Body of pancreas (tissue), 4 donors: ENCODE data around the gene SYNPR. TPM values are rescaled to one million over a fixed set of nuclear protein-coding genes. Genes with fewer than 3 reads are reported as not detected.

Experiments used
- ATAC-seq: fragments of 150-250 bp; one replicate; pipeline ENCODE4 v1.9.1; 2016
- DNase-seq, 4 donors: peaks; one replicate each; pipeline ENCODE4 v3.0.0-alpha.2; 2019
- H3K27ac ChIP-seq, 4 donors: fragments of 200-600 bp; sonication (generic); 1 replicate in 3 of 4; 2 replicates in 1 of 4; pipeline versions ENCODE4 v1.5.1 to v1.6.1; 2016 to 2019; ENCODE audit warnings: mild to moderate bottlenecking in 1 of 4, mixed read lengths in 1 of 4, moderate library complexity in 1 of 4
- H3K27me3 ChIP-seq, 2 donors: fragments of 200-600 bp; sonication (generic); one replicate each; pipeline ENCODE4 v1.6.0; 2016; ENCODE audit warnings: mild to moderate bottlenecking in 1 of 2
- H3K36me3 ChIP-seq, 2 donors: fragments of 200-600 bp; sonication (generic); replicated peaks in 1 of 2; 2 replicates each; pipeline ENCODE4 v1.5.1; 2016; ENCODE audit warnings: low read depth in 2 of 2; ENCODE audit not compliant: insufficient read depth in 1 of 2
- H3K4me1 ChIP-seq: fragments of 200-600 bp; sonication (generic); one replicate; pipeline ENCODE4 v1.6.0; 2016
- H3K4me3 ChIP-seq, 2 donors: fragments of 200-600 bp; sonication (generic); 1 replicate in 1 of 2; 2 replicates in 1 of 2; pipeline ENCODE4 v1.5.1; 2016 to 2019
- H3K9me3 ChIP-seq, 3 donors: fragments of 200-600 bp; sonication (generic); 1 replicate in 2 of 3; 2 replicates in 1 of 3; pipeline ENCODE4 v1.5.1; 2016
- POLR2A ChIP-seq, 3 donors: fragments of 450-650 bp; IDR thresholded peaks; one replicate each; pipeline ENCODE4 v1.6.1; 2016; ENCODE audit warnings: antibody characterized with exemption in 3 of 3, mild to moderate bottlenecking in 2 of 3
- WGBS, 2 donors: methylation state at CpG; one replicate each; pipeline ENCODE4 v1.1.5; 2017; 5-methylcytosine and 5-hydroxymethylcytosine counted together
- intact Hi-C: fragments of 100-400 bp; cut with DNase I; formaldehyde crosslinking; loops from one replicate; pipeline ENCODE4 v1.15.1; 2023
- total RNA-seq, 2 donors: library from RNA; depleted of rRNA; stranded (reverse); fragments of >200 nt; gene quantifications; one replicate each; pipeline ENCODE4 v1.1.0, GENCODE V29; 2016
- TF ChIP-seq, protein P1 (sequence below), 7 experiments: fragments of 450-650 bp in 4 of 7; fragments of 200-600 bp in 3 of 7; sonication (generic) in 3 of 7; IDR thresholded peaks; one replicate each; pipeline ENCODE4 v1.5.1; 2016 to 2019; ENCODE audit warnings: antibody characterized with exemption in 7 of 7

SYNPR gene
- total RNA-seq, 2 donors from 2014 or later, result 0.52 TPM; not detected in 1

DNA sequence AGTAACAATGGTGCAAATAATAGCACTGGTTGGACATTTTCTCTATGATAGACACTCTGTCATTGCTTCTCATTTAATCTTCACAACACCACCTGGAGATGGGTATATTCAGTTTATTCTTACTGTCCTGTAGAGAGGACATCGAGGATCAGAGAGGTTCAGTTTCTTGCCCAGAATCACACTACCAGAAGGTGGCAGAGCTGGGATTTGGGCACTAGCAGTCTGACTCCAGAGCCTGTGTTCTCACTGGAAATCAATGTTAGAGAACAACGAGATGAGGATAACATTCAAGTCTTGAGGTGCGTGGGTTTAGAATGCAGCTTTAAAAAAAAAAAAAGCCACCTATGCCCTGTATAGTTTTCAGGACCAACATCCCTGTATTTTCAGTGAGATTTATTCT lies 127.8 kb downstream of the SYNPR start:
- no peak for TF ChIP-seq POLR2A (IDR thresholded peaks at IDR 0.05)
- TF ChIP-seq, protein P1, sequence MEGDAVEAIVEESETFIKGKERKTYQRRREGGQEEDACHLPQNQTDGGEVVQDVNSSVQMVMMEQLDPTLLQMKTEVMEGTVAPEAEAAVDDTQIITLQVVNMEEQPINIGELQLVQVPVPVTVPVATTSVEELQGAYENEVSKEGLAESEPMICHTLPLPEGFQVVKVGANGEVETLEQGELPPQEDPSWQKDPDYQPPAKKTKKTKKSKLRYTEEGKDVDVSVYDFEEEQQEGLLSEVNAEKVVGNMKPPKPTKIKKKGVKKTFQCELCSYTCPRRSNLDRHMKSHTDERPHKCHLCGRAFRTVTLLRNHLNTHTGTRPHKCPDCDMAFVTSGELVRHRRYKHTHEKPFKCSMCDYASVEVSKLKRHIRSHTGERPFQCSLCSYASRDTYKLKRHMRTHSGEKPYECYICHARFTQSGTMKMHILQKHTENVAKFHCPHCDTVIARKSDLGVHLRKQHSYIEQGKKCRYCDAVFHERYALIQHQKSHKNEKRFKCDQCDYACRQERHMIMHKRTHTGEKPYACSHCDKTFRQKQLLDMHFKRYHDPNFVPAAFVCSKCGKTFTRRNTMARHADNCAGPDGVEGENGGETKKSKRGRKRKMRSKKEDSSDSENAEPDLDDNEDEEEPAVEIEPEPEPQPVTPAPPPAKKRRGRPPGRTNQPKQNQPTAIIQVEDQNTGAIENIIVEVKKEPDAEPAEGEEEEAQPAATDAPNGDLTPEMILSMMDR (IDR thresholded peaks at IDR 0.05), result peak in 3 of 7 experiments; percentile 16 to 39 (median 20)
- ATAC-seq, result no peak
- no peak overlapping the region for H3K4me3 ChIP-seq
- H3K27me3 ChIP-seq, result no peaks in the 10 kb centered on the region
- no peaks in the 10 kb centered on the region for H3K4me1 ChIP-seq
- H3K36me3 ChIP-seq, result no peaks in the 10 kb centered on the region
- no peaks in the 10 kb centered on the region for H3K9me3 ChIP-seq
- H3K27ac ChIP-seq, result no peak overlapping the region
- intact Hi-C loops, result no loop called here
- 34 to 47% methylated on average over 3 of the region's 3 CpGs for WGBS, 2 donors
- peak in 3 of 4 donors; percentile 9 to 11 (median 10) for DNase-seq

DNA sequence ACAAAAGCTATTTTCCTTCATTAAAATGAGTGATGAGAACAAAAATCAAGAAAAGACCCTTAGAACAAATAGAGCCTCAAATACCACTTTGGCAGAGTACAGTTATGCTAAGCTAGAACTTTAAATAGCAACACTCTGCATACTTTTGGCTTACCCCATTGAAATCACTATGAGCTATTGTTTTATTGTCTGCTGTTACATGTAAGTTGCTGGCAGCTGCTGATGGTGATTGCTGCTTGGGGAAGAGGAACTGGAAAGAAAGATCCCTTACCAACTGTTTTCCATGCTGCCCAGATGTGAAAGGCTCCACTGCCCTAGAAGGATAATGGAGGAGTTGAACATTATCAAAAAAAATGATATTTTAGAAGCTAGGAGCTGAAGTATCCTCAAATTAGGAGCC lies 135.4 kb downstream of the SYNPR start:
- no peaks in the 10 kb centered on the region for H3K36me3 ChIP-seq
- no peak overlapping the region for H3K4me3 ChIP-seq
- no peaks in the 10 kb centered on the region for H3K9me3 ChIP-seq
- no peaks in the 10 kb centered on the region for H3K4me1 ChIP-seq
- ATAC-seq (no peak), DNase-seq (no peak)
- no peaks in the 10 kb centered on the region for H3K27me3 ChIP-seq
- no peak overlapping the region for H3K27ac ChIP-seq
- no peak for TF ChIP-seq POLR2A (IDR thresholded peaks at IDR 0.05)
- TF ChIP-seq, protein P1 (IDR thresholded peaks at IDR 0.05), result no peak
- intact Hi-C loops, result no loop called here

DNA sequence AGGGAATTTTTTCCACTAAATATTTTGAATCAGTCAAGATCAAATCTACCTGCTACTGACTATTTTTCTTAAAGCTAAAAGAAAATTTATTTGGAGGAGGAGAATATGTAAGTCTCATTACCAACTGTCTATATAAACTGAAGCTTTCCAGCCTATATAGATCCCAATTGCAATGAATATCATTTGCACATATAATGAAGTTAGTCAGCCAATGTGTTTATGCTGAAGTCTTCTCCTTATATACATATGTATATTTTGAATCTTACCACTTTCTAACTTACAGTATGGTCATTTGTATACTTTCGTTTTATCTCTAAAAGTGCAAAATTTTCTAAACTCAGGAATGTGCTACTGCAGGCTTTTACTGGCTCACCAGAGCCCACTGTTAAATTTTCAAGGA lies 136.5 kb downstream of the SYNPR start:
- Histone ChIP-seq H3K4me1 (no peaks in the 10 kb centered on the region), H3K9me3 (no peaks in the 10 kb centered on the region), H3K36me3 (no peaks in the 10 kb centered on the region), H3K27ac (no peak overlapping the region), H3K4me3 (no peak overlapping the region), H3K27me3 (no peaks in the 10 kb centered on the region)
- intact Hi-C loops, result no loop called here
- TF ChIP-seq, protein P1 (IDR thresholded peaks at IDR 0.05), result no peak
- no peak for TF ChIP-seq POLR2A (IDR thresholded peaks at IDR 0.05)
- WGBS, 2 donors, result 53 to 76% methylated on average over 1 of the region's 1 CpG
- ATAC-seq (no peak), DNase-seq (no peak)

DNA sequence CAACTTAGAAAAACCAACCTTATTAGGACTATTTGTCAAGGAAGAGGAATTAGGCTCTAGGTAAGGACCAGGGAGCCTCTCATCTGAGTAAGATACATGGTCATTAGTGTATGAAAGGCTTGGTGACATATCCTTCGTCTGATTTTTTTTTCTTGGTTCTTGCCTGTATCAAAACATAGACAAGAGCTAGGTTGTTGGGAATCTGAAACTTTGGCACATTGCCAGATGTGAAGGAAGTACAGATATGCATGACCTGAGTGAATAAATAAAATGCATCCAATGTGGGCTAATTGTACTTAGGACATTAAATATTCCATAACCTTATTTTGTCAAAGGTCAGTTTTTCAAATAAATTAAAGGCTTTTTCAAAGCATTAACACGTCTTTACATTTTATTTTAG lies 151.8 kb downstream of the SYNPR start:
- Histone ChIP-seq H3K4me1 (no peaks in the 10 kb centered on the region), H3K9me3 (no peaks in the 10 kb centered on the region), H3K4me3 (no peak overlapping the region), H3K27ac (no peak overlapping the region), H3K27me3 (no peaks in the 10 kb centered on the region), H3K36me3 (no peaks in the 10 kb centered on the region)
- DNase-seq (no peak), ATAC-seq (no peak)
- TF ChIP-seq POLR2A (IDR thresholded peaks at IDR 0.05), result no peak
- TF ChIP-seq, protein P1 (IDR thresholded peaks at IDR 0.05), result no peak
- intact Hi-C loops, result no loop called here
- WGBS, 2 donors, result 44 to 54% methylated on average over 2 of the region's 2 CpGs

DNA sequence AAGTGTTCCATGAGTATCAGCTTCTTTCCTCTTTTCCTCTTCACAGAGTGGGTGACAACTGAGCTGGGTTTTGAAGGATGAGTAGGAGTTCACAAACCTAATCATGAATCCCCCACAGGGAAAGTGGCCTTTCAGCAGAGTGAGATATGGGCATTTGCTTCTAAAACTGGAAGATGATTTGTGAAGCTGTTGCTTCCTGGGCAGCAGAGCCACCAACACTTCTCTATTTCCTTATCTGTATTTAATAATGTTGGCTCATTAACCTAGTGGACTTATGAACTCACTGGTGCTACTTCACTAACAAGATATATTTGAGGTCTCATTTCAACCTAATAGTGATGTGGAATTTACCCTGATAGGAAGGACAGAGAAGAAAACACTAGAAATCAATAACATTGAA lies 152.8 kb downstream of the SYNPR start:
- intact Hi-C loops, result no loop called here
- no peaks in the 10 kb centered on the region for H3K27me3 ChIP-seq
- no peak for DNase-seq
- TF ChIP-seq POLR2A (IDR thresholded peaks at IDR 0.05), result no peak
- TF ChIP-seq, protein P1 (IDR thresholded peaks at IDR 0.05), result no peak
- H3K36me3 ChIP-seq, result no peaks in the 10 kb centered on the region
- no peak for ATAC-seq
- H3K27ac ChIP-seq, result no peak overlapping the region
- no peaks in the 10 kb centered on the region for H3K9me3 ChIP-seq
- H3K4me1 ChIP-seq, result no peaks in the 10 kb centered on the region
- H3K4me3 ChIP-seq, result no peak overlapping the region
